OCI-LY7 (cell line): ENCODE results near the gene LHX5. TPM values are rescaled to one million over a fixed set of nuclear protein-coding genes. Genes with fewer than 3 reads are reported as not detected.

Experiments used
- BruUV-seq: library from RNA; stranded (reverse); fragments of 400-500 nt; replicated peaks from 2 replicates; lab custom pipeline; 2021; lab: Mats Ljungman, UMichigan
- CTCF ChIA-PET: fragments of 300-600 bp; sonication (Branson Sonifier 250); formaldehyde crosslinking; loops from one replicate; lab custom pipeline; 2022; ENCODE audit warnings: antibody characterized with exemption; ENCODE audit not compliant: unreplicated experiment; lab: Charles Lee
- POLR2A ChIA-PET: fragments of 300-600 bp; sonication (Branson Sonifier 250); formaldehyde crosslinking; loops from one replicate; lab custom pipeline; 2022; ENCODE audit warnings: antibody characterized with exemption; lab: Charles Lee
- DNase-seq: peaks from one replicate; pipeline ENCODE4 v3.0.0-alpha.2; 2015; ENCODE audit warnings: low spot score
- H2AFZ ChIP-seq: fragments of 200-600 bp; sonication (generic), shearing (Covaris generic); 2 replicates; pipeline ENCODE4 v1.6.1; 2014; ENCODE audit warnings: mild to moderate bottlenecking, antibody characterized with exemption, low read length, moderate library complexity
- H3K27ac ChIP-seq: fragments of 200-600 bp; sonication (generic); 2 replicates; pipeline ENCODE4 v1.5.1; 2014; ENCODE audit warnings: mixed run types, low read depth, mild to moderate bottlenecking, moderate library complexity, low read length, inconsistent platforms; ENCODE audit not compliant: poor library complexity, severe bottlenecking
- H3K36me3 ChIP-seq: fragments of 200-600 bp; sonication (generic); 2 replicates; pipeline ENCODE4 v1.6.1; 2014; ENCODE audit warnings: mild to moderate bottlenecking, antibody characterized with exemption, low read length, moderate library complexity, mixed read lengths; ENCODE audit not compliant: insufficient read depth
- H3K4me1 ChIP-seq: fragments of 200-600 bp; sonication (generic); 2 replicates; pipeline ENCODE4 v1.5.1; 2014; ENCODE audit warnings: mild to moderate bottlenecking, low read length; ENCODE audit not compliant: insufficient read depth, poor library complexity, severe bottlenecking
- H3K4me2 ChIP-seq: fragments of 200-600 bp; sonication (generic); 2 replicates; pipeline ENCODE4 v1.6.1; 2014; ENCODE audit warnings: mild to moderate bottlenecking, low read length
- H3K4me3 ChIP-seq: fragments of 200-600 bp; sonication (generic); 2 replicates; pipeline ENCODE4 v1.5.1; 2014; ENCODE audit warnings: mild to moderate bottlenecking, low read depth, low read length; ENCODE audit not compliant: poor library complexity, severe bottlenecking
- H3K79me2 ChIP-seq: fragments of 200-600 bp; sonication (generic); 2 replicates; pipeline ENCODE4 v1.6.1; 2016; ENCODE audit warnings: low read depth, mild to moderate bottlenecking, low read length, moderate library complexity, mixed read lengths; ENCODE audit not compliant: insufficient read depth
- H3K9me2 ChIP-seq: fragments of 200-600 bp; sonication (generic); 2 replicates; pipeline ENCODE4 v1.6.1; 2016; ENCODE audit warnings: mild to moderate bottlenecking, low read length, mixed read lengths; ENCODE audit not compliant: insufficient read depth
- H3K9me3 ChIP-seq: fragments of 200-600 bp; sonication (generic); 2 replicates; pipeline ENCODE4 v1.6.1; 2014; ENCODE audit warnings: mild to moderate bottlenecking, mixed run types, low read length, mixed read lengths
- H4K20me1 ChIP-seq: fragments of 200-600 bp; sonication (generic); 2 replicates; pipeline ENCODE4 v1.6.1; 2014; ENCODE audit warnings: mild to moderate bottlenecking, antibody characterized with exemption, low read length, moderate library complexity, mixed read lengths; ENCODE audit not compliant: insufficient read depth
- CTCF ChIP-seq: fragments of 200-600 bp; sonication (generic); conservative IDR thresholded peaks from 2 replicates; pipeline ENCODE4 v1.5.1; 2014; ENCODE audit warnings: mild to moderate bottlenecking, antibody characterized with exemption, low read length, moderate library complexity, mixed read lengths
- EZH2phosphoT487 ChIP-seq: fragments of 200-600 bp; sonication (generic); IDR thresholded peaks from 2 replicates; pipeline ENCODE4 v1.6.1; 2018; ENCODE audit warnings: low read depth, borderline replicate concordance, mild to moderate bottlenecking, mixed run types, antibody characterized with exemption, low read length, moderate library complexity, mixed read lengths
- intact Hi-C: fragments of 100-400 bp; cut with micrococcal nuclease; formaldehyde crosslinking; loops from one replicate; pipeline ENCODE4 v1.10.0; 2022; ENCODE audit not compliant: unreplicated experiment
- total RNA-seq, 2 experiments: library from RNA; depleted of rRNA in 1 of 2; stranded (reverse); fragments of >200 nt in 1 of 2; shearing (Covaris generic) in 1 of 2; gene quantifications; 2 replicates each; pipeline ENCODE4 v1.2.3, GENCODE V29; 2014 to 2022

LHX5 gene
- total RNA-seq, 2 experiments from 2014 or later = not detected

- H3K9me2 ChIP-seq = no peaks in the 10 kb centered on the region
- no peak overlapping the region for H2AFZ ChIP-seq
- H3K27ac ChIP-seq = no peak overlapping the region
- H4K20me1 ChIP-seq = no peaks in the 10 kb centered on the region; the same call in 1 of the 2 replicates
- no peaks in the 10 kb centered on the region for H3K36me3 ChIP-seq
- H3K79me2 ChIP-seq = no peaks in the 10 kb centered on the region
- H3K4me2 ChIP-seq = no peak overlapping the region
- CTCF ChIA-PET = no interaction called here
- no peaks in the 10 kb centered on the region for H3K9me3 ChIP-seq
- DNase-seq = no peak
- no peaks in the 10 kb centered on the region for H3K4me1 ChIP-seq
- no peak overlapping the region for H3K4me3 ChIP-seq
- BruUV-seq = no TSS peak
- POLR2A ChIA-PET = no interaction called here
- intact Hi-C loops = no loop called here
- TF ChIP-seq EZH2phosphoT487 (no peak), CTCF (no peak)
These were observed 8.8 kb upstream of the LHX5 start for GRCh38 chr12:113480336-113480971.

GRCh38 chr12:113479590-113480335 is 8.1 kb upstream of the LHX5 start:
- no peak overlapping the region for H3K4me3 ChIP-seq
- no peaks in the 10 kb centered on the region for H3K79me2 ChIP-seq
- no peak overlapping the region for H2AFZ ChIP-seq
- H3K9me3 ChIP-seq = no peaks in the 10 kb centered on the region
- TF ChIP-seq CTCF = no peak
- TF ChIP-seq EZH2phosphoT487 = no peak
- no peak for DNase-seq
- intact Hi-C loops = no loop called here
- H3K36me3 ChIP-seq = no peaks in the 10 kb centered on the region
- BruUV-seq = no TSS peak
- no peaks in the 10 kb centered on the region for H3K4me1 ChIP-seq
- ChIA-PET POLR2A (no interaction called here), CTCF (no interaction called here)
- no peak overlapping the region for H3K27ac ChIP-seq
- H4K20me1 ChIP-seq = no peaks in the 10 kb centered on the region; the same call in 1 of the 2 replicates
- H3K9me2 ChIP-seq = no peaks in the 10 kb centered on the region
- no peak overlapping the region for H3K4me2 ChIP-seq

- Histone ChIP-seq H3K27ac (no peak overlapping the region), H3K9me2 (no peaks in the 10 kb centered on the region), H4K20me1 (no peaks in the 10 kb centered on the region; the same call in 1 of the 2 replicates), H3K9me3 (no peaks in the 10 kb centered on the region), H3K36me3 (no peaks in the 10 kb centered on the region), H3K4me2 (no peak overlapping the region), H3K79me2 (no peaks in the 10 kb centered on the region), H3K4me1 (no peaks in the 10 kb centered on the region), H3K4me3 (no peak overlapping the region), H2AFZ (no peak overlapping the region)
- no TSS peak for BruUV-seq
- no peak for DNase-seq
- ChIA-PET CTCF (no interaction called here), POLR2A (no interaction called here)
- intact Hi-C loops = no loop called here
- TF ChIP-seq CTCF = no peak
- no peak for TF ChIP-seq EZH2phosphoT487
These were observed 7.5 kb upstream of the LHX5 start for GRCh38 chr12:113479216-113479589.
